ENCODE results near the gene ZNF460.
"Not testable (repeated sequence)": the region's sequence is repeated elsewhere in the genome, so short reads cannot be mapped to it uniquely, and the experiment has no call there.

Gene ZNF460

GRCh38 chr19:57280165-57280961, at the start of gene ZNF460:
ZNF460 (plus strand) TSS chr19:57280485; CDS start chr19:57280807, 322 bp downstream.
- peak within 1 kb of the TSS; percentile 91 to 99 (median 97) for H3K4me3 ChIP-seq
- peak within 1 kb of the TSS; percentile 83 to 100 (median 98) for H3K27ac ChIP-seq

- Histone ChIP-seq H3K4me3 (no peak overlapping the region), H3K27ac (no peak overlapping the region)
Observed at GRCh38 chr19:57231686-57232085, 48.6 kb upstream of the ZNF460 start.

DNA sequence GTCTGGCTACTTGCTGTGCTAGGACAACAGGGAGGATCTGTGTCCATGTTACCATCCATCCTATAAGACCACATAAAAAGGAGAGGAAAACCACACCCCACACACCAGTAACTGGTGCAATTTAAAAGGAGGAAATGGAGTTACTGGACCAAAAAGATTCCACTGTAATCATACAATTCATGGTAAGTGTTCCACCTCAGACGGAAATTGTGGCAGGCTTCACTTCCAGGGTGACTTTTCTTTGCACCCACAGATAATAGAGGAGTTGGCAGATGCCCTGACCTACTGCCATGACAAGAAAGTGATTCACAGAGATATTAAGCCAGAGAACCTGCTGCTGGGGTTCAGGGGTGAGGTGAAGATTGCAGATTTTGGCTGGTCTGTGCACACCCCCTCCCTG, 47.1 kb upstream of the ZNF460 start:
- no peak overlapping the region for H3K4me3 ChIP-seq
- no peak overlapping the region for H3K27ac ChIP-seq

GRCh38 chr19:57239982-57240310, 40.3 kb upstream of the ZNF460 start:
- peak overlapping the region; percentile 88 to 100 (median 97) for H3K4me3 ChIP-seq

GRCh38 chr19:57240311-57241090, 39.8 kb upstream of the ZNF460 start, which contains the start of gene ZNF805:
ZNF805 (plus strand) TSS chr19:57240632; CDS start chr19:57240892, 260 bp downstream.
- Histone ChIP-seq H3K27ac (peak within 1 kb of the TSS; percentile 81 to 99 (median 94)), H3K4me3 (peak within 1 kb of the TSS; percentile 88 to 100 (median 97))

More at GRCh38 chr19:57239982-57240310, 40.3 kb upstream of the ZNF460 start:
- peak overlapping the region; percentile 81 to 99 (median 94) for H3K27ac ChIP-seq

GRCh38 chr19:57241176-57241575, 39.1 kb upstream of the ZNF460 start:
- H3K4me3 ChIP-seq = peak overlapping the region; percentile 88 to 100 (median 97)
- H3K27ac ChIP-seq = peak overlapping the region; percentile 81 to 99 (median 94)

DNA sequence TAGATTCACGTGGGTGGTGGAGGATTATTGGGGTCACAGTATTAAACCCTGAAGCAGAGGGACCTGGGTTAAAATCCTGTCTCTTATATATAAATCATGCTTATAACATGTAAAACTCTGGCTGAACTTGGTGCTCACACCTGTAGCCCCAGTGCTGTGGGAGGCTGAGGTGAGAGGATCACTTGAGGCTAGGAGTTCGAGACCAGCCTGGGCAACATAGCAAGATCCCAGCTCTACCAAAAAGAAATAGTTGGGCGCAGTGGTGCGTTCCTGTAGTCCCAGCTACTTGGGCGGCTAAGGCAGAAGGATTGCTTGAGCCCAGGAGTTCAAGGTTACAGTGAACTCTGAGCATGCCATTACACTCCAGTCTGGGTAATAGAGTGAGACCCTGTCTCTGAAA, 37.5 kb upstream of the ZNF460 start:
- no peak overlapping the region for H3K4me3 ChIP-seq

GRCh38 chr19:57244513-57244912, 35.8 kb upstream of the ZNF460 start:
- H3K27ac ChIP-seq = no peak overlapping the region

More for the DNA sequence above, 37.5 kb upstream of the ZNF460 start:
- H3K27ac ChIP-seq = no peak overlapping the region

DNA sequence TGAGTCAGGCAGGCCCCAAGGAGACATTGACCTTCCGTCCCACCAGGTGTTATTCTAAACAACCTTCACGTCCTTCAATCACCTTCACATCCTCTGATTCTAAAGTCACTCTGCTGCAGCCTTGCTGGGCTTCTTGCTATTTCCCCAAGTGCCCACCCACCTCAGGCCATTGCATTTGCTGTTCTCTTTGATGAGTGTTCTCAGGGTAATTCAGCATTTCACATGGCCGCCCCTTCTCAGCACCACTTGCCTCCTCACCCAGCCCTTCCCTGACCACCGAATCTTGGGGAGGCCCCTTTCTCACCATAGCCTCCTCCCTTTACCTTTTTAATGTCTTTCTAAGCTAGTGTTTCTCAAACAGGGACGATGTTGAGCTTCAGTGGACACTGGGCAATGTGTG, 35.2 kb upstream of the ZNF460 start:
- Histone ChIP-seq H3K27ac (no peak overlapping the region), H3K4me3 (no peak overlapping the region)

More at GRCh38 chr19:57244513-57244912, 35.8 kb upstream of the ZNF460 start:
- H3K4me3 ChIP-seq = no peak overlapping the region

- Histone ChIP-seq H3K4me3 (no peak overlapping the region), H3K27ac (no peak overlapping the region)
Observed at GRCh38 chr19:57245959-57246358, 34.3 kb upstream of the ZNF460 start.

- no peak overlapping the region for H3K27ac ChIP-seq
- no peak overlapping the region for H3K4me3 ChIP-seq
Observed at GRCh38 chr19:57248646-57249045, 31.6 kb upstream of the ZNF460 start.

DNA sequence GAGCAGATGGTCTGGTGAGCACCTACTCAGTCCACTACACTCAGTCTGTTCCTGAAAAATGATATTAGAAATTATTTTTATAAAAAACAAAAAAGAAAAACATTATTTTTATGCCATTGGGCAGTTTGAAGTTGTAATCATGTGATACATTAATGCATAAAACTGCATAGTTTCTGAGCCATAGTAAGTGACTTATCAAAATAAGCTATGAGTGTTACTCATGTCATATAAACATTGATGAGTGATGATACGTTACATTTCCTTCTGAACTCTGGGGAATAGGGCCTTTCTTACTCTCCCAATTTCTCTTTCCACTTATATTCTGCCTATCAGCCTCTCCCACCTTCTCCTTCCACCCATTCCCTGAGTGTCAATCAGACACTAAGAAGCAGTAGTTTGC, 31.0 kb upstream of the ZNF460 start:
- H3K4me3 ChIP-seq = no peak overlapping the region
- no peak overlapping the region for H3K27ac ChIP-seq

DNA sequence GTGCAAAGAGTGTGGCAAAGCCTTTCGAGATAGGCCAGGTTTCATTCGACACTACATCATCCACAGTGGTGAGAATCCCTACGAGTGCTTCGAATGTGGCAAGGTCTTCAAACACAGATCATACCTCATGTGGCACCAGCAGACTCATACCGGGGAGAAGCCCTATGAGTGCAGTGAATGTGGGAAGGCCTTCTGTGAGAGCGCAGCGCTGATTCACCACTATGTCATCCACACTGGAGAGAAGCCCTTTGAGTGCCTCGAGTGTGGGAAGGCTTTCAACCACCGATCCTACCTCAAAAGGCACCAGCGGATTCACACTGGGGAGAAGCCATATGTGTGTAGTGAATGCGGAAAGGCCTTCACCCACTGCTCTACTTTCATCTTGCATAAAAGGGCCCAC, 26.5 kb upstream of the ZNF460 start:
- H3K27ac ChIP-seq, H3K4me3 ChIP-seq: not testable (repeated sequence)

DNA sequence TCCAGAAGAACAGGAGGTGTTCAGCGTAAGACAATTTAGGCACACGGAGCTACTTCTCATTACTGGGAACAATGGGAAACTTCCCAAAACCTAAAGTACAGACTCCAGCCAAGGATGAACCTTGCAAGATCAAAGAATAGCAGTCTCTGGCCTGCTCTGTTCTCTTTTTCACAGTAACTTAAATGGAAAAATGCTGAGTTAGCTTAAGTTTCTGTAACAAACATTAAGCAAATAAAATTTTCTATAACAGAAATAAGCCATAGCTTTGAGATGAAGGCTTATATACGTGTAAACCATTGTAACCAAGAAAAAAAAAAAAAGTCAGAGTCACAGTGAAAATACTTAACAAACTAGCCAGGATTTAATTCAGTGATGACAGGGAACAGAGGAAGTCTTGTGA, 18.2 kb upstream of the ZNF460 start:
- H3K27ac ChIP-seq = no peak overlapping the region
- no peak overlapping the region for H3K4me3 ChIP-seq

- Histone ChIP-seq H3K27ac (no peak overlapping the region), H3K4me3 (no peak overlapping the region)
Observed at GRCh38 chr19:57263244-57263741, 17.0 kb upstream of the ZNF460 start.

GRCh38 chr19:57267291-57267690, 13.0 kb upstream of the ZNF460 start:
- Histone ChIP-seq H3K4me3 (no peak overlapping the region), H3K27ac (no peak overlapping the region)

DNA sequence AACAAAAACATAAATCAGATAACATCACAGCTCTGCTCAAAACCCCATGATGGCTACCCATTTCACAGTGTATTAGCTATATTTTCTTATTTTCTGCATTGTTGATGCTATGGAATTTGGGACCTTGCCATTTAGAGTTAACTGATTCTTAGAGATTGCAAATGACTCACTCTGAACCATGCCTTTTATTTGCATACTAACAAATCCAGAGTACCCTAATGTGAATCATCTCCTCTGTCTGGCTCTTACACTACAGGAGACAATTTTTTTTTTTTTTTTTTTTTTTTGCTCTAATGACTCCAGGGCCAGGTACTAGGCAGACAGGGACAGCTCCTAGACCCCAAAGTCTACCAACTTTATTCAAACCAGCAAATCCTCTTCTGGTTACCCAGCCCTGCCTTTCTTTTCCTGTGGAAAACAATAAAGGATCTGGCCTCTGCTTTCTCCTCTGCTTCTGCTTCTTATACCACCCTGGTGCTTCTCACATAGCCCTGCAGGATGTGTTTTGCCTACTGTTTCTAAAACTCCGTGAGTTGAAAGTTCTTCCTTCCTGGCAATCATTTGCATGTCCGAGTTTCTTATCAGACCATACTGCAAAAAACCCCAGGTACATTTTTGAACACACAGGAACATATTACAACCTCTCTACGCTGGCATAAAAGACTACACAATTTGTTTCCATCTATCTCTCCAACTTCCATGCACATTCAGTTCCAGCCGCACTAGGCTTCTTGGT, 10.6 kb upstream of the ZNF460 start:
- H3K27ac ChIP-seq = no peak overlapping the region
- no peak overlapping the region for H3K4me3 ChIP-seq

DNA sequence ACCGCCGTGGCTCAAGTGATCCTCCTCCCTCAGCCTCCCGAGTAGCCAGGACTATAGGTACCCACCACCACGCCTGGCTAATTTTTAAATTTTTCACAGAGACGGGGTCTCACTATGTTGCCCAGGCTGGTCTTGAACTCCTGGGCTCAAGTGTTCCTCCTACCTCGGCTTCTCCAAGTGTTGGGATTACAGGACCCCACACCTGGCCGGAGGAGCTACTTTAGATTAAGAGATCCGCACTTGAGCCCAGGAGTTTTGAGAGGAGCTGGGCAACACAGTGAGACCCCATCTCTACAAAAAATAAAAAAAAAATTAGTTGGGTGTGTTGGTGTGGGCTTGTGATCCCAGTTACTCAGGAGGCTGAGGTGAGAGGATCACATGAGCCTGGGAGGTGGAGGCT, 9.0 kb upstream of the ZNF460 start:
- Histone ChIP-seq H3K4me3 (no peak overlapping the region), H3K27ac (no peak overlapping the region)

- H3K27ac ChIP-seq = no peak overlapping the region
- H3K4me3 ChIP-seq = no peak overlapping the region
Observed at GRCh38 chr19:57273014-57273413, 7.3 kb upstream of the ZNF460 start.

DNA sequence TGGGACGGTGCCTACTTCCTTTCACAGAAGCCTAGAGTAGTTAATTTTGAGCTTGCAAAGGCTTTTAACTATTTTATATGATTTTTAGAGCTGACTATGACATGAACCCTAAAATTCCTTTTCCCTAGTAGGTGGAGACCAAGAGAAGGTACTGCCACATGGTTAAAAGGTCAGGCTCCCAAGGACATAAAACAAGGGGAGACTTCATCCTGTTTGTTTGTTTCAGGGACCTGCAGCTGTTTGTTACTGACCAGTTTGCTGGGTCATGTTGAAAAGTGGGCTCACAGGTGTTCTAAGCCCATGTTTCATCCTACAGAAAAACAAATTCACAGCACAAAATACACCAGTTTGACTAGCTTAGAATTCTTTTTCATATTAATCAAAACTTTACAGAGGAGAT, 3.9 kb upstream of the ZNF460 start:
- no peak overlapping the region for H3K27ac ChIP-seq
- no peak overlapping the region for H3K4me3 ChIP-seq

Measured in skin epidermis (tissue), 12 donors.